HepG2 (cell line): ENCODE data around the gene PIEZO1. TPM values are rescaled to one million over a fixed set of nuclear protein-coding genes. Genes with fewer than 3 reads are reported as not detected.

Experiments used
- CHD4 ChIP-seq: fragments of 200-600 bp; sonication (generic); IDR thresholded peaks from 2 replicates; pipeline ENCODE4 v1.7.0; 2017; ENCODE audit warnings: mild to moderate bottlenecking, low read length, borderline replicate concordance
- FOSL2 ChIP-seq: sonication (generic); formaldehyde crosslinking; IDR thresholded peaks from 2 replicates; pipeline ENCODE4 v1.4.0; 2020; ENCODE audit warnings: missing genetic modification reagents
- HCFC1 ChIP-seq: fragments of 150-350 bp; IDR thresholded peaks from 2 replicates; pipeline ENCODE4 v1.6.1; 2014; ENCODE audit warnings: low read depth, low read length
- HOXA5 ChIP-seq: sonication (generic); formaldehyde crosslinking; IDR thresholded peaks from 2 replicates; pipeline ENCODE4 v1.4.0; 2020; ENCODE audit warnings: missing genetic modification reagents
- KAT8 ChIP-seq: IDR thresholded peaks from 2 replicates; pipeline ENCODE4 v1.6.1; 2016; ENCODE audit warnings: missing genetic modification reagents, missing compliant biosample characterization
- LCORL ChIP-seq, 2 experiments: fragments of 450-650 bp in 1 of 2; sonication (generic) in 1 of 2; formaldehyde crosslinking in 1 of 2; IDR thresholded peaks; 2 replicates each; pipeline versions ENCODE4 v1.5.0 to v1.6.1; 2017 to 2020; ENCODE audit warnings: antibody characterized with exemption in 1 of 2, missing genetic modification reagents in 1 of 2
- SAP130 ChIP-seq: IDR thresholded peaks from 2 replicates; pipeline ENCODE4 v1.6.1; 2016; ENCODE audit warnings: low read depth
- SIX4 ChIP-seq: sonication (generic); formaldehyde crosslinking; IDR thresholded peaks from 2 replicates; pipeline ENCODE4 v1.4.0; 2020; ENCODE audit warnings: missing genetic modification reagents
- YEATS4 ChIP-seq: sonication (generic); formaldehyde crosslinking; IDR thresholded peaks from 2 replicates; pipeline ENCODE4 v1.4.0; 2020; ENCODE audit warnings: missing genetic modification reagents, borderline replicate concordance
- ZFP37 ChIP-seq: sonication (generic); formaldehyde crosslinking; IDR thresholded peaks from 2 replicates; pipeline ENCODE4 v1.4.0; 2020; ENCODE audit warnings: missing genetic modification reagents, borderline replicate concordance
- ZMAT3 ChIP-seq: sonication (generic); formaldehyde crosslinking; conservative IDR thresholded peaks from 2 replicates; pipeline ENCODE4 v1.7.0; 2021; ENCODE audit warnings: missing genetic modification reagents
- ZNF350 ChIP-seq: sonication (generic); formaldehyde crosslinking; IDR thresholded peaks from 2 replicates; pipeline ENCODE4 v1.4.0; 2020; ENCODE audit warnings: mild to moderate bottlenecking, low read depth, missing genetic modification reagents, borderline replicate concordance
- ZNF777 ChIP-seq: sonication (generic); formaldehyde crosslinking; IDR thresholded peaks from 2 replicates; pipeline ENCODE4 v1.4.0; 2020; ENCODE audit warnings: missing genetic modification reagents
- ZNF839 ChIP-seq: sonication (generic); formaldehyde crosslinking; IDR thresholded peaks from 2 replicates; pipeline ENCODE4 v1.4.0; 2020; ENCODE audit warnings: missing genetic modification reagents, mild to moderate bottlenecking, borderline replicate concordance
- polyA plus RNA-seq, 8 experiments: library from polyadenylated mRNA; depleted of rRNA in 3 of 8; stranded (reverse) in 7 of 8; unstranded in 1 of 8; fragments of >200 nt; fragmentation: Illumina TruSeq in 4 of 8; extraction: Trizol in 4 of 8; gene quantifications; 2 replicates each; pipeline versions ENCODE4 v1.2.1 to v1.2.3, GENCODE V29; 2011 to 2016; ENCODE audit warnings: low read depth in 4 of 8, missing spikeins in 1 of 8, mixed read lengths in 1 of 8; ENCODE audit not compliant: insufficient read depth in 1 of 8
- total RNA-seq, 5 experiments: library from RNA; depleted of rRNA; stranded (reverse); fragments of >200 nt; fragmentation: Illumina TruSeq; extraction: Trizol; gene quantifications; 2 replicates each; pipeline ENCODE4 v1.2.3, GENCODE V29; 2016; ENCODE audit warnings: low read depth in 1 of 5
- TF ChIP-seq, protein P1 (sequence below): sonication (generic); formaldehyde crosslinking; IDR thresholded peaks from 2 replicates; pipeline ENCODE4 v1.4.0; 2020; ENCODE audit warnings: missing genetic modification reagents
- TF ChIP-seq, protein P2 (sequence below): sonication (generic); formaldehyde crosslinking; IDR thresholded peaks from 2 replicates; pipeline ENCODE4 v1.4.0; 2020; ENCODE audit warnings: missing genetic modification reagents
- TF ChIP-seq, protein P3 (sequence below): sonication (generic); formaldehyde crosslinking; IDR thresholded peaks from 2 replicates; pipeline ENCODE4 v1.4.0; 2020; ENCODE audit warnings: missing genetic modification reagents
- TF ChIP-seq, protein P4 (sequence below): sonication (generic); formaldehyde crosslinking; IDR thresholded peaks from 2 replicates; pipeline ENCODE4 v1.4.0; 2020; ENCODE audit warnings: mild to moderate bottlenecking, missing genetic modification reagents

Gene PIEZO1
- total and polyA plus RNA-seq, 2 of the 13 experiments (the other 11 are each of a cell fraction or from before 2014, with no cell fraction given) = 67.9 to 85.0 TPM

DNA sequence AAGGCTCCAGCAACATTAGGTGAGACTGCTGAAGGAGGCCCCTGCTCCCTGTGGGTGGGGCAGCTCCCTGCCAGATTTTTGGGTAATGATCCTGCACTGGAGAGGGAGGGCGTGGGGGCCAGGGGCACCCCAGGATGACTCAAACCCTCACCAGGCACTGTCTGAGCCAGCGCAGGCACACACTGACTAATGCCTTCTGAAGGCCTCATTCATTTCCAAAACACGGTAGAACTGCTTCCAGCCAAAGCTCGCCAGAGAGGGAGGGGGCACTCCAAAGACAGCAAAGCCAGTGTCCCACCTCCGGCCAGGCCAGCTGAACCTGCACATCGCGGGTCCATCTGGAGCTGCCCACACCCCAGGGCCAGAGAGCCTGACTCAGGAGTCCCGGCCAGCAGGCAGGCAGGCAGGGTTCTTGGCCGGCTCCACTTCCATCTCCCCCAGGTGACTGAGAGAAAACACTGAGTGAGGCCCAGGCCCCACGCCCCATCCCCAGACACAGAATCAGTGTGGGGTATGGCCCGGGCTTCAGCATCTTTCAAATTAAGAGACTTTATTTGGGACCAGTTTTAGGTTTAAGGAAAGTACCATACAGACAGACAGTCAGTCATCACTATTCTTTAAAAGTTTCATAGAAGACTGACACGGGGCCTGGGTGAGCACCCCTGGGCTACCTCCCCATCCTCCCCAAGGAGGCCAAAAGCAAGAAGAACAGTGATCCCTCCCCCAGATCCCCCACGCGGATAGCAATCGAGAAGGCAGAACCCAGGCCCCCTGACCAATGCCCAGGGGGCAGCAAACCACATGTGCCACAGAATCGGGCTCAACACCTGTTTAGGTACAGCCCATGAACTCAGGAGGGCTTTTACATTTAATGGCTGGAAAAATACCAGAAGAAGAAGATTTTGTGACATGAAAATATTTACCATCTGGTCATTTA lies 2.3 kb downstream of the PIEZO1 start (continued):
- TF ChIP-seq, protein P1, sequence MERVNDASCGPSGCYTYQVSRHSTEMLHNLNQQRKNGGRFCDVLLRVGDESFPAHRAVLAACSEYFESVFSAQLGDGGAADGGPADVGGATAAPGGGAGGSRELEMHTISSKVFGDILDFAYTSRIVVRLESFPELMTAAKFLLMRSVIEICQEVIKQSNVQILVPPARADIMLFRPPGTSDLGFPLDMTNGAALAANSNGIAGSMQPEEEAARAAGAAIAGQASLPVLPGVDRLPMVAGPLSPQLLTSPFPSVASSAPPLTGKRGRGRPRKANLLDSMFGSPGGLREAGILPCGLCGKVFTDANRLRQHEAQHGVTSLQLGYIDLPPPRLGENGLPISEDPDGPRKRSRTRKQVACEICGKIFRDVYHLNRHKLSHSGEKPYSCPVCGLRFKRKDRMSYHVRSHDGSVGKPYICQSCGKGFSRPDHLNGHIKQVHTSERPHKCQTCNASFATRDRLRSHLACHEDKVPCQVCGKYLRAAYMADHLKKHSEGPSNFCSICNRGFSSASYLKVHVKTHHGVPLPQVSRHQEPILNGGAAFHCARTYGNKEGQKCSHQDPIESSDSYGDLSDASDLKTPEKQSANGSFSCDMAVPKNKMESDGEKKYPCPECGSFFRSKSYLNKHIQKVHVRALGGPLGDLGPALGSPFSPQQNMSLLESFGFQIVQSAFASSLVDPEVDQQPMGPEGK (CRISPR knock-in tag) = peak; percentile 70
- TF ChIP-seq, protein P2, sequence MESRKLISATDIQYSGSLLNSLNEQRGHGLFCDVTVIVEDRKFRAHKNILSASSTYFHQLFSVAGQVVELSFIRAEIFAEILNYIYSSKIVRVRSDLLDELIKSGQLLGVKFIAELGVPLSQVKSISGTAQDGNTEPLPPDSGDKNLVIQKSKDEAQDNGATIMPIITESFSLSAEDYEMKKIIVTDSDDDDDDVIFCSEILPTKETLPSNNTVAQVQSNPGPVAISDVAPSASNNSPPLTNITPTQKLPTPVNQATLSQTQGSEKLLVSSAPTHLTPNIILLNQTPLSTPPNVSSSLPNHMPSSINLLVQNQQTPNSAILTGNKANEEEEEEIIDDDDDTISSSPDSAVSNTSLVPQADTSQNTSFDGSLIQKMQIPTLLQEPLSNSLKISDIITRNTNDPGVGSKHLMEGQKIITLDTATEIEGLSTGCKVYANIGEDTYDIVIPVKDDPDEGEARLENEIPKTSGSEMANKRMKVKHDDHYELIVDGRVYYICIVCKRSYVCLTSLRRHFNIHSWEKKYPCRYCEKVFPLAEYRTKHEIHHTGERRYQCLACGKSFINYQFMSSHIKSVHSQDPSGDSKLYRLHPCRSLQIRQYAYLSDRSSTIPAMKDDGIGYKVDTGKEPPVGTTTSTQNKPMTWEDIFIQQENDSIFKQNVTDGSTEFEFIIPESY (CRISPR knock-in tag) = peak; percentile 59
- TF ChIP-seq LCORL (IDR thresholded peaks at IDR 0.05) (no peak), LCORL (CRISPR knock-in tag; IDR thresholded peaks at IDR 0.05) (peak; percentile 73), ZNF350 (CRISPR knock-in tag) (0 out of 2 replicates have a peak, but pooled peaks have one; percentile 24), HOXA5 (0 out of 2 replicates have a peak, but pooled peaks have one; percentile 29), HCFC1 (no peak), SIX4 (CRISPR knock-in tag) (no peak), ZNF777 (CRISPR knock-in tag) (no peak), ZNF839 (CRISPR knock-in tag) (0 out of 2 replicates have a peak, but pooled peaks have one; percentile 33), KAT8 (no peak), SAP130 (CRISPR knock-in tag) (peak; percentile 39), CHD4 (no peak), FOSL2 (CRISPR knock-in tag) (peak; percentile 51; the same call in 1 of the 2 replicates), ZFP37 (CRISPR knock-in tag) (0 out of 2 replicates have a peak, but pooled peaks have one; percentile 29), YEATS4 (0 out of 2 replicates have a peak, but pooled peaks have one; percentile 29), ZMAT3 (CRISPR knock-in tag) (no peak)
- TF ChIP-seq, protein P3, sequence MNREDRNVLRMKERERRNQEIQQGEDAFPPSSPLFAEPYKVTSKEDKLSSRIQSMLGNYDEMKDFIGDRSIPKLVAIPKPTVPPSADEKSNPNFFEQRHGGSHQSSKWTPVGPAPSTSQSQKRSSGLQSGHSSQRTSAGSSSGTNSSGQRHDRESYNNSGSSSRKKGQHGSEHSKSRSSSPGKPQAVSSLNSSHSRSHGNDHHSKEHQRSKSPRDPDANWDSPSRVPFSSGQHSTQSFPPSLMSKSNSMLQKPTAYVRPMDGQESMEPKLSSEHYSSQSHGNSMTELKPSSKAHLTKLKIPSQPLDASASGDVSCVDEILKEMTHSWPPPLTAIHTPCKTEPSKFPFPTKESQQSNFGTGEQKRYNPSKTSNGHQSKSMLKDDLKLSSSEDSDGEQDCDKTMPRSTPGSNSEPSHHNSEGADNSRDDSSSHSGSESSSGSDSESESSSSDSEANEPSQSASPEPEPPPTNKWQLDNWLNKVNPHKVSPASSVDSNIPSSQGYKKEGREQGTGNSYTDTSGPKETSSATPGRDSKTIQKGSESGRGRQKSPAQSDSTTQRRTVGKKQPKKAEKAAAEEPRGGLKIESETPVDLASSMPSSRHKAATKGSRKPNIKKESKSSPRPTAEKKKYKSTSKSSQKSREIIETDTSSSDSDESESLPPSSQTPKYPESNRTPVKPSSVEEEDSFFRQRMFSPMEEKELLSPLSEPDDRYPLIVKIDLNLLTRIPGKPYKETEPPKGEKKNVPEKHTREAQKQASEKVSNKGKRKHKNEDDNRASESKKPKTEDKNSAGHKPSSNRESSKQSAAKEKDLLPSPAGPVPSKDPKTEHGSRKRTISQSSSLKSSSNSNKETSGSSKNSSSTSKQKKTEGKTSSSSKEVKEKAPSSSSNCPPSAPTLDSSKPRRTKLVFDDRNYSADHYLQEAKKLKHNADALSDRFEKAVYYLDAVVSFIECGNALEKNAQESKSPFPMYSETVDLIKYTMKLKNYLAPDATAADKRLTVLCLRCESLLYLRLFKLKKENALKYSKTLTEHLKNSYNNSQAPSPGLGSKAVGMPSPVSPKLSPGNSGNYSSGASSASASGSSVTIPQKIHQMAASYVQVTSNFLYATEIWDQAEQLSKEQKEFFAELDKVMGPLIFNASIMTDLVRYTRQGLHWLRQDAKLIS (CRISPR knock-in tag) = 0 out of 2 replicates have a peak, but pooled peaks have one; percentile 11
- TF ChIP-seq, protein P4, sequence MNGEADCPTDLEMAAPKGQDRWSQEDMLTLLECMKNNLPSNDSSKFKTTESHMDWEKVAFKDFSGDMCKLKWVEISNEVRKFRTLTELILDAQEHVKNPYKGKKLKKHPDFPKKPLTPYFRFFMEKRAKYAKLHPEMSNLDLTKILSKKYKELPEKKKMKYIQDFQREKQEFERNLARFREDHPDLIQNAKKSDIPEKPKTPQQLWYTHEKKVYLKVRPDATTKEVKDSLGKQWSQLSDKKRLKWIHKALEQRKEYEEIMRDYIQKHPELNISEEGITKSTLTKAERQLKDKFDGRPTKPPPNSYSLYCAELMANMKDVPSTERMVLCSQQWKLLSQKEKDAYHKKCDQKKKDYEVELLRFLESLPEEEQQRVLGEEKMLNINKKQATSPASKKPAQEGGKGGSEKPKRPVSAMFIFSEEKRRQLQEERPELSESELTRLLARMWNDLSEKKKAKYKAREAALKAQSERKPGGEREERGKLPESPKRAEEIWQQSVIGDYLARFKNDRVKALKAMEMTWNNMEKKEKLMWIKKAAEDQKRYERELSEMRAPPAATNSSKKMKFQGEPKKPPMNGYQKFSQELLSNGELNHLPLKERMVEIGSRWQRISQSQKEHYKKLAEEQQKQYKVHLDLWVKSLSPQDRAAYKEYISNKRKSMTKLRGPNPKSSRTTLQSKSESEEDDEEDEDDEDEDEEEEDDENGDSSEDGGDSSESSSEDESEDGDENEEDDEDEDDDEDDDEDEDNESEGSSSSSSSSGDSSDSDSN (CRISPR knock-in tag) = peak; percentile 36; the same call in 1 of the 2 replicates
